ENCODE data around the gene ABLIM2.

ABLIM2 gene

GRCh38 chr4:8070736-8071718, 87.6 kb downstream of the ABLIM2 start:
- DNase-seq = peak; percentile 49

GRCh38 chr4:8069102-8069752, 89.4 kb downstream of the ABLIM2 start:
- DNase-seq = no peak

- DNase-seq = no peak
These were observed 90.4 kb downstream of the ABLIM2 start for GRCh38 chr4:8067945-8068896.

GRCh38 chr4:8067274-8067936, 91.2 kb downstream of the ABLIM2 start:
- no peak for DNase-seq

GRCh38 chr4:8066336-8066931, 92.2 kb downstream of the ABLIM2 start:
- DNase-seq = no peak

GRCh38 chr4:8063974-8064563, 94.5 kb downstream of the ABLIM2 start:
- DNase-seq = no peak

GRCh38 chr4:8061573-8061972, 97.0 kb downstream of the ABLIM2 start:
- no peak for DNase-seq

- no peak for DNase-seq
These were observed 97.5 kb downstream of the ABLIM2 start for GRCh38 chr4:8061145-8061544.

GRCh38 chr4:8060632-8061031, 98.0 kb downstream of the ABLIM2 start:
- DNase-seq = no peak

GRCh38 chr4:8058031-8058479, 100.6 kb downstream of the ABLIM2 start:
- DNase-seq = no peak

- DNase-seq = no peak
These were observed 103.4 kb downstream of the ABLIM2 start for GRCh38 chr4:8055206-8055605.

GRCh38 chr4:8053688-8054449, 104.7 kb downstream of the ABLIM2 start:
- no peak for DNase-seq

GRCh38 chr4:8052160-8052691, 106.4 kb downstream of the ABLIM2 start:
- DNase-seq = no peak

- DNase-seq = no peak
These were observed 107.0 kb downstream of the ABLIM2 start for GRCh38 chr4:8051644-8052043.

GRCh38 chr4:8050555-8051206, 107.9 kb downstream of the ABLIM2 start:
- peak; percentile 80 for DNase-seq

- DNase-seq = no peak
These were observed 108.4 kb downstream of the ABLIM2 start for GRCh38 chr4:8050180-8050554.

GRCh38 chr4:8048856-8049676, 109.5 kb downstream of the ABLIM2 start:
- no peak for DNase-seq
